ENCODE data around the gene ANO1. TPM values are rescaled to one million over a fixed set of nuclear protein-coding genes. Genes with fewer than 3 reads are reported as not detected.
A peak's percentile ranks its signal among the peaks of the same experiment; 100 is the strongest.

ANO1 gene
- total RNA-seq, 4 donors from 2014 or later = 87.7 to 133 (median 108) TPM

GRCh38 chr11:70050243-70050642 is 27.9 kb upstream of the ANO1 start:
- Histone ChIP-seq H3K27me3 (peaks cover 12% of the 10 kb centered on the region), H3K4me1 (peaks cover 10% of the 10 kb centered on the region), H3K27ac (no peak overlapping the region), H3K36me3 (no peaks in the 10 kb centered on the region), H3K9me3 (peaks cover 3% of the 10 kb centered on the region), H3K4me3 (no peak overlapping the region)
- TF ChIP-seq POLR2AphosphoS5 (IDR thresholded peaks at IDR 0.05) (no peak), POLR2A (IDR thresholded peaks at IDR 0.05) (no peak), EP300 (IDR thresholded peaks at IDR 0.05) (no peak), CTCF (IDR thresholded peaks at IDR 0.05) (no peak)
- peak in 1 of 2 donors; percentile 58 for DNase-seq (ENCODE audit: low spot score in 2 of 2)
- 71% methylated on average over 7 of the region's 7 CpGs for WGBS

- WGBS = 79% methylated on average over 3 of the region's 3 CpGs
Measured at GRCh38 chr11:70054004-70054403, 24.1 kb upstream of the ANO1 start.

GRCh38 chr11:70055444-70055843 is 22.7 kb upstream of the ANO1 start:
- no peak overlapping the region for H3K27ac ChIP-seq
- H3K36me3 ChIP-seq = no peaks in the 10 kb centered on the region
- no peak for DNase-seq (ENCODE audit: low spot score in 2 of 2)
- peaks cover 5% of the 10 kb centered on the region for H3K27me3 ChIP-seq
- TF ChIP-seq POLR2A (IDR thresholded peaks at IDR 0.05) (no peak), POLR2AphosphoS5 (IDR thresholded peaks at IDR 0.05) (no peak), CTCF (IDR thresholded peaks at IDR 0.05) (no peak), EP300 (IDR thresholded peaks at IDR 0.05) (no peak)
- H3K4me1 ChIP-seq = no peaks in the 10 kb centered on the region
- no peak overlapping the region for H3K4me3 ChIP-seq
- 79% methylated on average over 3 of the region's 3 CpGs for WGBS
- peaks cover 7% of the 10 kb centered on the region for H3K9me3 ChIP-seq

More at GRCh38 chr11:70054004-70054403, 24.1 kb upstream of the ANO1 start:
- peaks cover 3% of the 10 kb centered on the region for H3K4me1 ChIP-seq
- peaks cover 7% of the 10 kb centered on the region for H3K9me3 ChIP-seq
- peaks cover 8% of the 10 kb centered on the region for H3K27me3 ChIP-seq
- H3K4me3 ChIP-seq = no peak overlapping the region
- H3K36me3 ChIP-seq = no peaks in the 10 kb centered on the region
- peak in 1 of 2 donors; percentile 54 for DNase-seq (ENCODE audit: low spot score in 2 of 2)
- TF ChIP-seq POLR2AphosphoS5 (IDR thresholded peaks at IDR 0.05) (no peak), CTCF (IDR thresholded peaks at IDR 0.05) (no peak), EP300 (IDR thresholded peaks at IDR 0.05) (no peak), POLR2A (IDR thresholded peaks at IDR 0.05) (no peak)
- no peak overlapping the region for H3K27ac ChIP-seq

GRCh38 chr11:70057080-70057479 is 21.0 kb upstream of the ANO1 start:
- H3K27me3 ChIP-seq = peaks cover 4% of the 10 kb centered on the region
- no peak overlapping the region for H3K27ac ChIP-seq
- DNase-seq (ENCODE audit: low spot score in 2 of 2) = no peak
- no peaks in the 10 kb centered on the region for H3K36me3 ChIP-seq
- WGBS = 42% methylated on average over 3 of the region's 3 CpGs
- no peak overlapping the region for H3K4me3 ChIP-seq
- TF ChIP-seq CTCF (IDR thresholded peaks at IDR 0.05) (no peak), POLR2AphosphoS5 (IDR thresholded peaks at IDR 0.05) (no peak), EP300 (IDR thresholded peaks at IDR 0.05) (no peak), POLR2A (IDR thresholded peaks at IDR 0.05) (no peak)
- H3K4me1 ChIP-seq = no peaks in the 10 kb centered on the region
- peaks cover 7% of the 10 kb centered on the region for H3K9me3 ChIP-seq

GRCh38 chr11:70059971-70060370 is 18.1 kb upstream of the ANO1 start:
- DNase-seq (ENCODE audit: low spot score in 2 of 2) = no peak
- peaks cover 3% of the 10 kb centered on the region for H3K9me3 ChIP-seq
- no peak overlapping the region for H3K4me3 ChIP-seq
- TF ChIP-seq CTCF (IDR thresholded peaks at IDR 0.05) = no peak
- TF ChIP-seq POLR2A (IDR thresholded peaks at IDR 0.05) = no peak
- TF ChIP-seq POLR2AphosphoS5 (IDR thresholded peaks at IDR 0.05) = no peak
- TF ChIP-seq EP300 (IDR thresholded peaks at IDR 0.05) = no peak
- no peaks in the 10 kb centered on the region for H3K36me3 ChIP-seq
- H3K4me1 ChIP-seq = peaks cover 11% of the 10 kb centered on the region
- 75% methylated on average over 5 of the region's 5 CpGs for WGBS
- no peak overlapping the region for H3K27ac ChIP-seq
- H3K27me3 ChIP-seq = no peaks in the 10 kb centered on the region
